ENCODE measurements around the gene VEPH1.

The VEPH1 gene

GRCh38 chr3:157294953-157295352 is 208.3 kb downstream of the VEPH1 start:
- no peak for DNase-seq

GRCh38 chr3:157294491-157294890 is 208.7 kb downstream of the VEPH1 start:
- no peak for DNase-seq

DNA sequence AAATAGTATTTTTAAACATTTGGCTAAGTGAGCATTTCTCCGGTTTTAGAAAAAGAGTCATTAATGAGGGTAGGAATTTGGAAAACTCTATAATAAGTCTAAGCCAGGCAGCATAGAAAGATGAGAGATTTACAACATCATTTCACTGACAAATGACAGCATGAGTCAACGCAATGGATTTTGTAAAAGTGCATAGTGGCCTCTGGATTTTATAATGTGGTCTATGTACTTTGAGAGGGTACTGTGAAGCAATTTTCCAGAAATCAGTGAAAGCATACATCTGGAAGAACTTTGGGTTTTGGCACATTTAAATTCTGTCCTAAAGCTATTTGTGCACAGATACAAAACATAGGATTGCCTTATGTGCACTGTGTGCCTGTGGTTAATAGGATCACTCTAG is 212.4 kb downstream of the VEPH1 start:
- DNase-seq, result no peak

GRCh38 chr3:157285966-157286365 is 217.2 kb downstream of the VEPH1 start:
- DNase-seq, result no peak

- DNase-seq, result no peak
Observed at GRCh38 chr3:157285141-157285540, 218.1 kb downstream of the VEPH1 start.

DNA sequence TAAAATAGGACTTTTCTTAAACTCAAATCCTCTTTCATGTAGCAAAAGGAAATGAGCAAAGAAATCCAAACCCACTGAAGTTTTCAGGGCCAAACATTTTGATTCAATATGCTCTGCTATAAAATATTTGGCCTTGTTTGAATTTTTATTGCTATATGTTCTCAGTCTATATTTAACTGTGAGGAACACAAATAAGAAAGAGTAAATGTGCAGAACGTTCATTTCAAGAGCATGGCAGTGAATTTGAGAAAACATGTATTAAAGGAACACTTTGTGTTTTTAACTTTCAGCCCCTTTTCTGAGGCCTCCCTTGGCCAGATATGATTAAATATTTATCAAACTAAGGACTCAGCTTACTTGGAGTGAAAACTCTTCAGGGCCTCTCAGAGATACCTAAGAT is 218.5 kb downstream of the VEPH1 start:
- DNase-seq, result no peak

- DNase-seq, result no peak
Observed at GRCh38 chr3:157282261-157283191, 220.7 kb downstream of the VEPH1 start.

DNA sequence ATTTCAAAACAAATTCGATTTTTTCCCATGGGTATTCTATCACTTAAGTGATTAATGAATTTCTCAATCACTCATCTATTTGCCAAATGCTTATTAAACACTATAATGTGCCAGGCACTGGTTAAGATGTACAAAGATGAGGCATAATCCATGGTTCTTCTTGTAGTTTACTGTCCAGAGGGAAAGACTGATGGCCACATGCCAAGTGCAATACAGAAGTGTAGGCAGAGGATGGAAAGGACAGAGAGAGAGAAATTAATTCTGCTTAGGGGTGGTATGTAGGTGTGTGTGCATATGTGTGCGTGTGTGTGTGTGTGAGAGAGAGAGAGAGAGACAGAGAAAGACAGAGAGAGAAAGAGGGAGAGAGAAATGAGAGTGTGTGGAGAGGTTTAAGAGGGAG is 222.4 kb downstream of the VEPH1 start:
- DNase-seq, result no peak

DNA sequence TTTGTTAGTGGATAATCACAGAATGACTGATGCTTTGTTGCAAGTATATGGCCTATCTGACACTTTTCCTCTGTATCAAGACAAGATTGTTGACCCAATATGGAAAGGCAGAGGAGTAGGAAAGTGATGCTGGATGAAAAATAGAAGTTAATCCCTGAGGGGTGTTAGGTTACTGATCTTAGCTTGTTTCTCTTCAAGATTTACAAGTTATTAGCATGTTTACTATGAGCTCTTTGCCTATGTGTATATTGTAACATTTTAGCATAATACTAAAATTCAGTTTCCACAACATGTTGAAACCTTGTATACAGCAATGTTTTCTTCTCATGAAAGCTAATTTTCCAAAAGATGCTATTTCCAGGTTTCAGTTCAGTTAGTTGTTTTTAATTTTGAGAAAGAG is 222.9 kb downstream of the VEPH1 start:
- DNase-seq, result no peak

GRCh38 chr3:157279237-157279636 is 224.0 kb downstream of the VEPH1 start:
- DNase-seq, result no peak

DNA sequence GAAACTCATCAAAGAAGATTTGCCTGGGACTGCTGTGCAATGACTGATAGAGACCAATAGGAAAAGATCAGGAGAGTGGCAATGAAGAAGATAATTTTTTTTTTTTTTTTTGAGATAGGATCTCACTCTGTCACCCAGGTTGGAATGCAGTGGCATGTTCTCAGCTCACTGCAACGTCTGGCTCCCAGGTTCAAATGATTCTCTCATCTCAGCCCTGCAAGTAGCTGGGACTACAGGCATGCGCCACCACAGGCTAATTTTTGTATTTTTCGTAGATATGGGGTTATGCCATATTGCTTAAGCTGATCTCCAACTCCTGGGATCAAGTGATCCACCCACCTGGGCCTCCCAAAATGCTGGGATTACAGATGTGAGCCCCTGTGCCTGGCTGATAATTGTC is 226.4 kb downstream of the VEPH1 start:
- DNase-seq, result no peak

GRCh38 chr3:157275832-157276231 is 227.4 kb downstream of the VEPH1 start:
- no peak for DNase-seq

DNA sequence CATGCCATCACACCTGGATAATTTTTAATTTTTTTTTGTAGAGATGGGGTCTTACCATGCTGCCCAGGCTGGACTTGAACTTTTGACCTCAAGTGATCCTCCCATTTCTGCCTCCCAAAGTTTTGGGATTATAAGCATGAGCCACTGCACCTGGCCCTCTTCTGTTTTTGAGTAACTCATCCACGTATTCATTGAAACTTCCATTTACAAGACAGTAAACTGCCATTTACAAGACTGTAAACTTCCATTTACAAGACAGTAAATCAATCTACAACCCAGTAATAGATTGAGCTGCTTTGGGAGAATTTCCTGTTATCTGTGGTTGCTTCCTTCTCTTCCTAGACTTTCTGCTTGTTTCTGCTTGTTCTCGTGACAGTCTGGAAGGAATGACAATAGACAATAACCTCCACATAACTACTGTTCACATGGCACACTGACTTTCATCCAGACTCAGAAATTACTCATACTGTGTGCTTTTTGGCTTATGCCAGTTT is 228.5 kb downstream of the VEPH1 start:
- DNase-seq, result no peak

- DNase-seq, result no peak
Observed at GRCh38 chr3:157271283-157271882, 231.8 kb downstream of the VEPH1 start.

DNA sequence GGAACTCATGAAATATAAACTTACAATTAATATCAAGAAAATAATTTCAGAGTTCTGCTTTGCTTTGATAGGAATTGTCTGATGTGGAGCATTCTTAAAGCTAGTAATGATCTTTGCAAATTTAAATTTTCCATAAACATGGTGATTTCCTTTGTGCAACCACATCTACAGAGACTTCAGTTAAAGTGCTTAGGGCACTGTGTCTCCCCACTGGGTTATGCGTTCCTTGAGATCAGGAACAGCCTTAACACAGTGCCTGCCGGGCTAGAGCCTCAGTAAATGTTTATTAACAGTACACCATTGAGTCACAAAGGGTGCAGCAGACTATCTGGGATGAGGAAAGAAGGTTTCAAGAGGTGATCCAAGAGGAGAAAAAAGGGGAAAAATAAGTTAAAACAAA is 235.2 kb downstream of the VEPH1 start:
- no peak for DNase-seq

DNA sequence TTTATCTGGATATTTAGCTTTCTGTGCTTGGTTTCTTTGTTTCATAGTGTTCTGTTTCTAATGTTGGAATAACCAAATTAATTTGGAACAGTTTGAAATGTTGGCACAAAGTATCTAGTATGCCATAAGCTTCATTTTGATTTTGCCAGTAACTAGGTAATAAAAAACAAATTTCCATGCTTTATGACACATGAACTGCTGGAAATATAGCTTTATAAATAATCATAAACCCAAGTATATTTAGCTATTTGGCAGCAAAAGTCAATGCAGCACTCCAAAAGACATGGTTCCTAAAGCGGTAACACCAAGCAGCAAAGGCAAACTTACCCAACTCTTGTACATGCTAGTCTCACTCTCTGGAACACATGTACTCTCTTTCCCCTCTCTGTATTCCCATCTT is 237.3 kb downstream of the VEPH1 start:
- no peak for DNase-seq

GRCh38 chr3:157263027-157263426 is 240.2 kb downstream of the VEPH1 start:
- DNase-seq, result no peak

DNA sequence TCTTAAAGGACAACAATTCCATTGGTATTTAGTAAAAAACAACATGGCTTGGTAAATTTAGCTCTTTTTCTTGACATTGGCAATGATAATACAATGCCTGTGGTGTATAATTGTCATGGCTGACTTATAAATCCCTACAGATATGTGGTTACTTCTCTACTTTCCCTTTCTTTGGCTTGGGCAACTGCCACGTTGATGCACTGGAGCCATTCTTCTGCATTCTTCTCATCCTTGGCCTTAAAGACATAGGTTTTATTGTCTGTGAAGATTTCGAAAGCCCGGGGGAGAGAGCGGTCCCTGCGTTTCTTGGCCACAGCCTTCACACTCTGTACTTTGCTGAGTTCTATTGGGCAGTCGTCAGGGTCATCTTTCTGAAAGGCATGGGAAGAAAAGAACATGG is 242.2 kb downstream of the VEPH1 start:
- DNase-seq, result no peak

- no peak for DNase-seq
Observed at GRCh38 chr3:157259825-157260224, 243.4 kb downstream of the VEPH1 start.

GRCh38 chr3:157257101-157257500 is 246.1 kb downstream of the VEPH1 start:
- no peak for DNase-seq

- DNase-seq, result no peak
Observed at GRCh38 chr3:157255797-157256196, 247.4 kb downstream of the VEPH1 start.

DNA sequence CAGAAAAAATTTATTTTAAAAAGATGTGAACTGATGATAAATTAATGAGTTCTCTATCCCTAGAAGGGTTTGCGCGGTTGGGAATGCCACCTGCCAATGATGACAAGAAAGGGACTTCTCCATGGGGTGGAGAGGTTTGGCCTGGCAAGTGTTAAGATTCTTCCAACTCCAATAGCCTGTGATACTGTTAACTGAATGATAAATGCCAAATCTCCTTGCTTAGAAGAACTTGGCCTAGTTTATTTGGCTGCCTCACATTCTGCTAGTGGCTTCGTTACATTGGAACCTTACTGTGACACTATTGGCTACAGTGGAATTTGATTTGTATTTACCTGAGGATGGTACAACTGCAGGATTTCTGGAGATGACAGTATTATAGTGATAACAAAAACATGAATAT is 251.5 kb downstream of the VEPH1 start:
- no peak for DNase-seq

GRCh38 chr3:157249606-157250005 is 253.6 kb downstream of the VEPH1 start:
- DNase-seq, result no peak

Data from stimulated activated CD8-positive, alpha-beta memory T cell treated with anti-CD3 and anti-CD28 coated beads, Interleukin-4, amount 100 ng/mL, for 48 hours (primary cell).